Measurements from ENCODE around the gene IL1RAPL2. TPM values are rescaled to one million over a fixed set of nuclear protein-coding genes. Genes with fewer than 3 reads are reported as not detected.

The IL1RAPL2 gene
- total RNA-seq, 1 donor from 2014 or later, result 0.58 TPM

GRCh38 chrX:105464618-105465017 is 898.6 kb downstream of the IL1RAPL2 start:
- H3K27ac Mint-ChIP-seq (ENCODE audit: unreplicated experiment), result no peak overlapping the region
- TF ChIP-seq, protein P1, sequence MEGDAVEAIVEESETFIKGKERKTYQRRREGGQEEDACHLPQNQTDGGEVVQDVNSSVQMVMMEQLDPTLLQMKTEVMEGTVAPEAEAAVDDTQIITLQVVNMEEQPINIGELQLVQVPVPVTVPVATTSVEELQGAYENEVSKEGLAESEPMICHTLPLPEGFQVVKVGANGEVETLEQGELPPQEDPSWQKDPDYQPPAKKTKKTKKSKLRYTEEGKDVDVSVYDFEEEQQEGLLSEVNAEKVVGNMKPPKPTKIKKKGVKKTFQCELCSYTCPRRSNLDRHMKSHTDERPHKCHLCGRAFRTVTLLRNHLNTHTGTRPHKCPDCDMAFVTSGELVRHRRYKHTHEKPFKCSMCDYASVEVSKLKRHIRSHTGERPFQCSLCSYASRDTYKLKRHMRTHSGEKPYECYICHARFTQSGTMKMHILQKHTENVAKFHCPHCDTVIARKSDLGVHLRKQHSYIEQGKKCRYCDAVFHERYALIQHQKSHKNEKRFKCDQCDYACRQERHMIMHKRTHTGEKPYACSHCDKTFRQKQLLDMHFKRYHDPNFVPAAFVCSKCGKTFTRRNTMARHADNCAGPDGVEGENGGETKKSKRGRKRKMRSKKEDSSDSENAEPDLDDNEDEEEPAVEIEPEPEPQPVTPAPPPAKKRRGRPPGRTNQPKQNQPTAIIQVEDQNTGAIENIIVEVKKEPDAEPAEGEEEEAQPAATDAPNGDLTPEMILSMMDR (conservative IDR thresholded peaks at IDR 0.05), result no peak

DNA sequence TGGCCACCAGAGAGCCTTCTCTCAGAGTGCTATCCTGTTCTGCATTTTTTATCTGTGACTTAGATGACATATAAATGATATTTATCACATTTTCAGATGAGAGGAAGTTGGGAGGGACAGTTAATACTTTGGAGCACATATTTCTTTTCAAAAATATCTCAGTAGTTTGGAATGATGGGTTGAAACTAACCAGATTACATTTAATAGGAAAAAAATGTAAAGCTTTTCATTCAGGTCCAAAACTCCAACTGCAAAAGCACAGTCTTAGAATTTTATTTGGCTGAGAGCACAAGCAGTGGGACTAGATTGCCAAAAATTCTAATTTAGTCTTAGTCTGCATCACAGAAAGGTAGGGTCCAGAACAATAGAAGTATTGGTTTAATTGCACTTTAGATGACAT is 902.7 kb downstream of the IL1RAPL2 start:
- TF ChIP-seq, protein P1 (conservative IDR thresholded peaks at IDR 0.05), result no peak
- no peak for DNase-seq (ENCODE audit: low read depth, low spot score)
- H3K4me1 Mint-ChIP-seq, result no peaks in the 10 kb centered on the region
- no peaks in the 10 kb centered on the region for H3K9me3 Mint-ChIP-seq
- H3K4me3 Mint-ChIP-seq, result no peak overlapping the region
- H3K27ac Mint-ChIP-seq (ENCODE audit: unreplicated experiment), result no peak overlapping the region
- no peaks in the 10 kb centered on the region for H3K27me3 Mint-ChIP-seq (ENCODE audit: low read depth)
- H3K36me3 Mint-ChIP-seq (ENCODE audit: low read depth), result no peaks in the 10 kb centered on the region

More at GRCh38 chrX:105464618-105465017, 898.6 kb downstream of the IL1RAPL2 start:
- Mint-ChIP-seq H3K9me3 (no peaks in the 10 kb centered on the region), H3K27me3 (ENCODE audit: low read depth) (peaks cover 3% of the 10 kb centered on the region), H3K36me3 (ENCODE audit: low read depth) (no peaks in the 10 kb centered on the region), H3K4me3 (no peak overlapping the region), H3K4me1 (no peaks in the 10 kb centered on the region)
- DNase-seq (ENCODE audit: low read depth, low spot score), result no peak

- H3K27me3 Mint-ChIP-seq (ENCODE audit: low read depth), result no peaks in the 10 kb centered on the region
- no peaks in the 10 kb centered on the region for H3K36me3 Mint-ChIP-seq (ENCODE audit: low read depth)
- H3K4me3 Mint-ChIP-seq, result no peak overlapping the region
- H3K4me1 Mint-ChIP-seq, result no peaks in the 10 kb centered on the region
- H3K9me3 Mint-ChIP-seq, result no peaks in the 10 kb centered on the region
- DNase-seq (ENCODE audit: low read depth, low spot score), result no peak
- H3K27ac Mint-ChIP-seq (ENCODE audit: unreplicated experiment), result no peak overlapping the region
- TF ChIP-seq, protein P1 (conservative IDR thresholded peaks at IDR 0.05), result no peak
Measured at GRCh38 chrX:105471597-105471996, 905.6 kb downstream of the IL1RAPL2 start.

GRCh38 chrX:105475801-105476200 is 909.8 kb downstream of the IL1RAPL2 start:
- TF ChIP-seq, protein P1 (conservative IDR thresholded peaks at IDR 0.05), result no peak
- H3K9me3 Mint-ChIP-seq, result peaks cover 2% of the 10 kb centered on the region
- H3K27me3 Mint-ChIP-seq (ENCODE audit: low read depth), result no peaks in the 10 kb centered on the region
- no peaks in the 10 kb centered on the region for H3K36me3 Mint-ChIP-seq (ENCODE audit: low read depth)
- no peak overlapping the region for H3K27ac Mint-ChIP-seq (ENCODE audit: unreplicated experiment)
- no peak overlapping the region for H3K4me3 Mint-ChIP-seq
- H3K4me1 Mint-ChIP-seq, result no peaks in the 10 kb centered on the region
- no peak for DNase-seq (ENCODE audit: low read depth, low spot score)

GRCh38 chrX:105477351-105477750 is 911.4 kb downstream of the IL1RAPL2 start:
- Mint-ChIP-seq H3K27me3 (ENCODE audit: low read depth) (no peaks in the 10 kb centered on the region), H3K27ac (ENCODE audit: unreplicated experiment) (no peak overlapping the region), H3K36me3 (ENCODE audit: low read depth) (no peaks in the 10 kb centered on the region), H3K4me3 (no peak overlapping the region), H3K4me1 (no peaks in the 10 kb centered on the region), H3K9me3 (peaks cover 4% of the 10 kb centered on the region)
- DNase-seq (ENCODE audit: low read depth, low spot score), result no peak
- TF ChIP-seq, protein P1 (conservative IDR thresholded peaks at IDR 0.05), result no peak
